ENCODE measurements around the gene ETV1.

Gene ETV1

GRCh38 chr7:13955494-13955893 lies 34.0 kb downstream of the ETV1 start:
- no peak for TF ChIP-seq CTCF (IDR thresholded peaks at IDR 0.05; ENCODE audit: low read depth, low read length, missing control alignments)
- in situ Hi-C loops (cut with HindIII; ENCODE audit: low pct_ligation_motif_present, low sequenced_read_pairs), result no loop called here
- no peak for DNase-seq
- H3K36me3 ChIP-seq (replicated peaks), result no peaks in the 10 kb centered on the region
- H3K27me3 ChIP-seq (replicated peaks), result no peaks in the 10 kb centered on the region
- H3K4me3 ChIP-seq (ENCODE audit: low read depth, low read length), result no peak overlapping the region
- H3K27ac ChIP-seq, result no peak overlapping the region

- H3K27me3 ChIP-seq (replicated peaks), result no peaks in the 10 kb centered on the region
- no peak overlapping the region for H3K4me3 ChIP-seq (ENCODE audit: low read depth, low read length)
- DNase-seq, result no peak
- no peak for TF ChIP-seq CTCF (IDR thresholded peaks at IDR 0.05; ENCODE audit: low read depth, low read length, missing control alignments)
- in situ Hi-C loops (cut with HindIII; ENCODE audit: low pct_ligation_motif_present, low sequenced_read_pairs), result no loop called here
- H3K27ac ChIP-seq, result no peak overlapping the region
- no peaks in the 10 kb centered on the region for H3K36me3 ChIP-seq (replicated peaks)
Observed at GRCh38 chr7:13953368-13953767, 36.1 kb downstream of the ETV1 start.

DNA sequence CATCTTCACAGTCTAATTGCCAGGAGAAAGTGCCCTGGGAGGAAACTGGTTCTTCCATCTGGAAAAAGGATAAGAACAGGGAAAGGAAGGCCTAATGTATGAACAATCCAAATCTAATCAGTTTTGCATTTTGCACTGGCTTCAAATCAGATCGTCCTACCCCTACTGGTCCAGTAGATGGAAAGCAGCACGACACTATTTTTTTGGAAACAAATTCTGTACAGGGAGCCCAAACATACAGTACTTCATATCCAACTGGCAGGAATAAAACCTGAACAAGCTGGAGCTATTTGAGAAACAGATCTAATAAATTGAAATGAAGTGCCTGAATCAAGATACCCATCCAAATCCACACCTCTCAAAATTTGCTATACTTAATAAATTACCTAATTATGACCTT lies 36.5 kb downstream of the ETV1 start:
- no peaks in the 10 kb centered on the region for H3K27me3 ChIP-seq (replicated peaks)
- TF ChIP-seq CTCF (IDR thresholded peaks at IDR 0.05; ENCODE audit: low read depth, low read length, missing control alignments), result no peak
- DNase-seq, result no peak

GRCh38 chr7:13949939-13950338 lies 39.5 kb downstream of the ETV1 start:
- in situ Hi-C loops (cut with HindIII; ENCODE audit: low pct_ligation_motif_present, low sequenced_read_pairs), result no loop called here
- TF ChIP-seq CTCF (IDR thresholded peaks at IDR 0.05; ENCODE audit: low read depth, low read length, missing control alignments), result no peak

More for the DNA sequence above, 36.5 kb downstream of the ETV1 start:
- in situ Hi-C loops (cut with HindIII; ENCODE audit: low pct_ligation_motif_present, low sequenced_read_pairs), result no loop called here
- H3K4me3 ChIP-seq (ENCODE audit: low read depth, low read length), result no peak overlapping the region
- no peaks in the 10 kb centered on the region for H3K36me3 ChIP-seq (replicated peaks)
- no peak overlapping the region for H3K27ac ChIP-seq

DNA sequence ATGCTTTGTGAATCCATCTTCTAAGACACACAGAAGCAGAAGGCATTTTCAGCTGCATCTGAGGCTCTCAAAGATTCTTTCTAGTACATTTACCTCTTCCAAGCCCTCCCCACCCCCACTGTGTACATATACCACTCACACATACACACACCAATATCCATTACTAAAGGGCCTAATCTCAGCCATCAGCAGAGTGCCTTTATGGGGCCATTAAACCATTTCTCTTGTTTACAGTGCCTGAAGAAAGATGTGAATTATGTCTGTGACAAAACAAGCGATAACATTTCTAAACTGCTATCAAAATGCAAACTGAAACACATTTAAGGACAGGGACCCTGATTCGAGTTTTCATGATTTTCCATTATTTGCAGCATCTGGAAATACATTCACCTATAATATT lies 40.0 kb downstream of the ETV1 start:
- H3K4me3 ChIP-seq (ENCODE audit: low read depth, low read length), result no peak overlapping the region
- H3K36me3 ChIP-seq (replicated peaks), result no peaks in the 10 kb centered on the region
- no peak overlapping the region for H3K27ac ChIP-seq
- in situ Hi-C loops (cut with HindIII; ENCODE audit: low pct_ligation_motif_present, low sequenced_read_pairs), result no loop called here
- no peak for TF ChIP-seq CTCF (IDR thresholded peaks at IDR 0.05; ENCODE audit: low read depth, low read length, missing control alignments)
- H3K27me3 ChIP-seq (replicated peaks), result no peaks in the 10 kb centered on the region
- no peak for DNase-seq

More at GRCh38 chr7:13949939-13950338, 39.5 kb downstream of the ETV1 start:
- Histone ChIP-seq H3K36me3 (replicated peaks) (no peaks in the 10 kb centered on the region), H3K4me3 (ENCODE audit: low read depth, low read length) (no peak overlapping the region), H3K27ac (no peak overlapping the region), H3K27me3 (replicated peaks) (no peaks in the 10 kb centered on the region)
- DNase-seq, result no peak

GRCh38 chr7:13948019-13948801 lies 41.3 kb downstream of the ETV1 start:
- Histone ChIP-seq H3K27ac (no peak overlapping the region), H3K4me3 (ENCODE audit: low read depth, low read length) (no peak overlapping the region), H3K36me3 (replicated peaks) (no peaks in the 10 kb centered on the region), H3K27me3 (replicated peaks) (no peaks in the 10 kb centered on the region)
- in situ Hi-C loops (cut with HindIII; ENCODE audit: low pct_ligation_motif_present, low sequenced_read_pairs), result no loop called here
- no peak for TF ChIP-seq CTCF (IDR thresholded peaks at IDR 0.05; ENCODE audit: low read depth, low read length, missing control alignments)
- no peak for DNase-seq

All from brain microvascular endothelial cell (primary cell).